HT-29 (cell line): ENCODE measurements around the gene FBLN2. TPM values are rescaled to one million over a fixed set of nuclear protein-coding genes. Genes with fewer than 3 reads are reported as not detected.

Source experiments
- DNase-seq: peaks from one replicate; pipeline ENCODE4 v3.0.0-alpha.2; 2015; ENCODE audit warnings: low spot score
- total RNA-seq: library from RNA; depleted of rRNA; stranded (reverse); fragments of >200 nt; shearing (Covaris generic); gene quantifications from 2 replicates; pipeline ENCODE4 v1.2.3, GENCODE V29; 2014; rRNA removed

Gene FBLN2
- total RNA-seq, 1 experiment from 2014 or later, result 0.33 TPM

DNA sequence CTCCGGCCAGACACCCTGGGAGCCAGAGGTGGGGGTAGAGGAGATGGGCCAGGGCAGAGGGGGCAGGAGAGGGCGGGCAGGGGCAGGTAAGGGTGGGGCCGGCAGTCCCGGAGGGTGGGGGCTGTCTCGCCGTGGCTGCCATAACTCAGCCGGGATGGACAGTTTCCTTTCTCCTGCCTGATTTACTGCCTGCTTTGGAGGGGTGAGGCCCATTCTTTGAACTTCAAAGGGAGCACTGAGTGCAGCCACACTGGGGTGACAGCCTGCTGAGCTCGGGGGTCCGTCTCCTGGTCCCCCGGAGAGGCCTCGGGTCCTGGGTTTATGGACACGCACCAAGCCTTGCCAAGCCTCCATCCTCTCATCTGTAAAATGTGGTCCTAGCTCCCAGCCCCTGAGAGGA is 135.4 kb downstream of the FBLN2 start:
- no peak for DNase-seq

DNA sequence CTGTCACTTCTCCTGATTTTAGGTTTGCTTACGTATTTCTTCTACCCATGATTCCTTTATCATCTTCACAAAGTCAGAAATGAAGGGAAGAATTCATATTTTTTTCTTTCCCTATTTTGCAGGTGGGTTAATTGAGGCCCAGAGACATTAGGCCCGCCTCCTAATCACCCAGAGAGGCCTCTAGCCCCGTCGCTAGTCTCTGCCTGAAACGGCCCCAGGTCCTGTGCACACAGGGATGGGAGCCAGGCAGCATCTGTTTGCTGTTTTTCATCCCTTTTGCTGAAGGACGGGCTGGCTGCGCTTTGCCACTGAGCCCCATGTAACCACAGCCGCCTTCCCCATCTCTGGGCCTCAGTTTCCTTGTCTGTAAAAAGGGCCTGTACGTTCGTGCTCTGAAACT is 135.9 kb downstream of the FBLN2 start:
- no peak for DNase-seq

DNA sequence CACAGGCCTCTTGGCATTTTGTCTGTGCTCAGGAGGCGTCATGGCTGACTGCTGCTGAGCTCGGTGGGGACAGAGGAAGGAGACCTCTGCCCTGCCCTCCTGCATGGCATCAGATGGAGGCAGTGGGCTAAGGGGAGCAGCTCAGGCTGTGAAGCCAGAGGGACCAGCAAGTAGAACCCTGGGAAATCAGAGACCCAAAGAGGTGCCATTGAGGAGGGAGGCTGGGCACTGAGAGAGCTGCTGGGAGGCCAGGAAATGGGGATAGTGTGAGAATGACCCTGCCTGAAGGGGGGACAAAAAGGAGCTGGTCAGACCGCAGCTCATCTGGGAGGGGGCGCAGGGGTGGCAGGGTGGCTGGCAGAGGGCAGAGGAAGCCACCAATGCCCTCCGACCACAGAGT is 136.8 kb downstream of the FBLN2 start:
- DNase-seq, result no peak

DNA sequence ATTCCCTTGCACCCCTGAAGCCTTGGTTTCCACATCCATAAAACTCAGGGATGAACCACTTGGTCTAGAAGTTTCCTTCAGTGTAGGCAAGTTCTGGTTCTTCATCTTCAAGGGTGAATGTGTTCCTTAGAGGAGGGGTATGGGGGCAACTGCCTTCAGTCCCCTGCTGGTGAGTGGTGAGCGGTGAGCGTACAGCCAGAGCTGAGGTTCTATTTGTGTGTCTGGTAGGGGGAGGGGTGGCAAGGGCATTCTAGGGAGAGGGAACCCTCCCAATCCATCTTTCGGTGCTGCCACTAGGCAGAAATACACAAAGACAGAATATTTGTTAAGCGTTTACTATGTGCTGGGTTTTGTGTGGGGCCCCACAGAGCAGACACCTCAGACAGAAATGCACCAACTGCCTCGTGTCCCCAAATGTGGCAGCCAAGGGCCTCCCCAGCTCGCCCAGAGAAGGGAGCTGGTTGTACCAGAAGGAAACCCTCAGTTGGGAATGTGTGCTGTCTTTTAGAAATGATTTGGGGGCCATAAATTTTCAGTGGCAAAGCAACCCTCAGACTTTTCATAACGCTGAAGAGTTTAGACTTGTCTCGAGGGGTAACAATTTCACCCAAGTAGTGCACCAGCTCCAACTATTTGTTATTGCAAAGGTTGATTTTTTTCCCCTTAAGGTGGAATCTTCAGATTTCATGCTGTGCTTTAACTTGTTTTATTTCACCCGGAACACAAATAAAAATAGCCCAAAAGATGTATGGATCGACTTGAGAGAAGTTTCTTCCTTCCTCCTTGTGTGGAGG is 137.6 kb downstream of the FBLN2 start:
- no peak for DNase-seq

DNA sequence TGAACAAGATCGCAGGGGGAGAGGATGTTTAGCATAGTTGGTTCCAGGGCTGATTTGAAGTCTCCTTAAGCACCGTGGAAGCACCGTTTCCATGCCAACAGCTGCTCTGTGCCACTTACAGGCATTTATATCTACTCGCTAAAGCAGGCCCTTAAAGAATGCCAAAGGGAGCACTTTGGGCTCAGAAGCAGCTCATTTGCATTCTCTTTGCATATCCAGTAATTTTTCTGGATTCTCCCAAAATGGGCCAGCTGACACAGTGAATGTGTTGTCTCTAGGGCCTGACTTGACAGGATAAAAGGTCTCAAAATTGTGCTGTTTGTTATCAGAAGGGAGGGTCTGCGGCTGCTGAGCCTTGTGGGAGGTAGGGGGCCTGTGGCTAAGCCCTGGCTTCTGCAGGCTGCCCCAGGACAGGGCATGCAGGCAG is 138.6 kb downstream of the FBLN2 start:
- no peak for DNase-seq

Other genes starting within 250 kb of the FBLN2 start
- gene NUP210, start 128.8 kb upstream of the FBLN2 start, total RNA-seq, result 75.3 and 77.2 TPM in 2 replicates
- gene HDAC11, start 68.8 kb upstream of the FBLN2 start, total RNA-seq, result 10.5 and 10.6 TPM in 2 replicates